D341Med (cell line): ENCODE results near the gene SLC12A7.
A peak's percentile ranks its signal among the peaks of the same experiment; 100 is the strongest.
"Not testable (repeated sequence)": the region's sequence is repeated elsewhere in the genome, so short reads cannot be mapped to it uniquely, and the experiment has no call there.

Experiments used
- DNase-seq: peaks from one replicate; pipeline ENCODE4 v3.0.0; 2012; ENCODE audit warnings: low spot score

Gene SLC12A7

DNA sequence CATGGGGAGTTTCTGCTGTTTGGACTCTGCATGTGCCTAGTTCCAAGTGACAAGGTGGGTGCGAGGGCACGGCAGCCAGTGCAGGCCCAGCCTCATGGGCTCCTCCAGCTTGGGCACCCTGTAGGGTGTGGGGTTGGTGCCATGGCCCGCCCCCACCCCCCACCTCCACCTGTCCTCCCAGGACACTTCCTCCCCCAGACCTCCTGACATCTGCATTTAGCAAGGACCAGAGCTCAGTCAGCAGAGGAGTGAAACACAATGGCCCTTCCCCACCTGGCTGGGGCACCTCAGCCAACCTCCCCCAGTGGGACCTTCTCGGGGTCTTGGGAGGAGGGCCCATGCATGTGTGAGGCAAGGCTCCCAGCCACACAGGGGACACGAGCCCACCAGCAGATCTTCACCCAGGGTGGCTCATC is 105.2 kb downstream of the SLC12A7 start:
- DNase-seq = no peak

DNA sequence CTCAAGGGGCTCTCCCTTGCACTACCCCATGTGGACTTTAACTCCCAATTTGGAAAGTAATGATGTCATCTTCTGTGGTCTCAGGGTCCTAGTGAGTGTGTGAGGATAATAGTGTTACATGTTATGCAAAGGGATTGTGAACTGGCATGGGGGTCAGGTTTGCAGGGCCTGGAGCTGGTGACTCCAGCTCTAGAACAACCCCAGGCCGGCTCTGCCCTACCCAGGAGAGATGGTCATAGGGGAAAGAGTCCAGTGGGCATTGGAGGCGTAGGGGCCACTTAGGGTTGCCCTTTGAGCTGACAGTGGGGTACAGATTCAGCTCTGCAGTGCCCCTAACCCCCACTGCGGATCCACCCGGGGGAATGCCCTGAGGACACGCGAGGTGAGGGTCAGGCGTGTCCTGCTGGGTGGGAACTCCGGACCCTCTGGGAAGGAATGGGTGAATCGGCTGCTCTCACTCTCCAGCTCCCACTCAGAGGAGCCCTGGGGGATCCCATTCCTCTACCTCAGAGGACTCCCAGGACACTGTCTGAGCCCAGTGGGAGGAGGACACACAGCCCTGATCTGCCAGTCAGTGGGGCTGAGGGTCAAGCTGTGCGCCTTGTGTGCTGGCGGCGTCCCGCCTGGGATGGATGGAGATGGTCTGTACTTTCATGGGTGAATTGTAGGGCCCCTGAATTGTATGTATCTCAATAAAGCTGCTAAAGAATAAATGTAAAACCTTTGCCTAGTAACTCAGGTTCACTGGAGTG is 105.8 kb downstream of the SLC12A7 start:
- no peak for DNase-seq

- no peak for DNase-seq
Observed at GRCh38 chr5:1005249-1005851, 106.5 kb downstream of the SLC12A7 start.

GRCh38 chr5:1004461-1005248 is 107.2 kb downstream of the SLC12A7 start:
- DNase-seq = peak; percentile 75

- no peak for DNase-seq
Observed at GRCh38 chr5:1003296-1003937, 108.4 kb downstream of the SLC12A7 start.

DNA sequence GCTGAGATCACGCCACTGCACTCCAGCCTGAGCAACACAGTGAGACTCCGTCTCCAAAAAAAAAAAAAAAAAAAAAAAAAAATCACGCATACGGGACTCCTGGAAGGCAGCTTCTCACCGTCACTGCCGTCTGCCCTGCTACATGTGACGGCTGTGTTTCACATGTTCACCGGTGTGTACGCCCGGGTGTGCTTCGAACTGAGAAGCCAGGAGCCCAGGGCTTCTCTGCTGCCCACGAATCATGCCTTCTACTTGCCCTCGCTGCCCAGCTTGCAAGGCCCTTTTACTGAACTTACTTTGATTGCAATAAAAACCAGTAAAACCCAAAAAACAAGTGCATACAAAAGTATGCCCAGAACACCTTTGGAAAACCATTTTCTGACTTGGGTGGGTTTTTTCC is 109.0 kb downstream of the SLC12A7 start:
- DNase-seq = no peak

- no peak for DNase-seq
Observed at GRCh38 chr5:1002271-1002546, 109.7 kb downstream of the SLC12A7 start.

GRCh38 chr5:1001406-1002270 is 110.2 kb downstream of the SLC12A7 start:
- DNase-seq = no peak

DNA sequence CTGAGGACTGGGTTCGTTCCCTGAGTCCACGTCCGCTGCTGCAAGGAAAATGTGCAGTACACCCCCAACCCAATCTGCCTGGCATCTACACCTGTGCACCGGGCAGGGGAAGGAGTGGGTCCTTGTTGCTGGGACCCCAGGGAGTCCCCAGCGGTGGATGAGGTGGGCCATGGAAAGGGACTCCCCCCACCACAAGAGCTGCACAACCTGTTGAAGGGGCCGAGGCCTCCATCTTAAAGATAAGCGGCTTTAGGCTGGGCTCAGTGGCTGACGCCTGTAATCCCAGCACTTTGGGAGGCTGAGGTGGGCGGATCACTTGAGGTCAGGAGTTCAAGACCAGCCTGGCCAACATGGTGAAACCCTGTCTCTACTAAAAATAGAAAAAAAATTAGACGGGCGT is 111.0 kb downstream of the SLC12A7 start:
- not testable (repeated sequence) for DNase-seq
